SH-SY5Y (cell line): ENCODE results near the gene TMEM17.

Experiments used
- GATA2 ChIP-seq: IDR thresholded peaks from 2 replicates; pipeline ENCODE4 v1.6.1; 2011; ENCODE audit warnings: mild to moderate bottlenecking, low read depth, low read length
- GATA3 ChIP-seq: IDR thresholded peaks from 2 replicates; pipeline ENCODE4 v1.6.1; 2011; ENCODE audit warnings: low read depth, mild to moderate bottlenecking, low read length, moderate library complexity

- TF ChIP-seq GATA2, result no peak
- no peak for TF ChIP-seq GATA3
Observed at GRCh38 chr2:62524293-62524941, 18.4 kb upstream of the TMEM17 start.
